ENCODE data around the gene ZZZ3.
"Not testable (repeated sequence)": the region's sequence is repeated elsewhere in the genome, so short reads cannot be mapped to it uniquely, and the experiment has no call there.

ZZZ3 gene

DNA sequence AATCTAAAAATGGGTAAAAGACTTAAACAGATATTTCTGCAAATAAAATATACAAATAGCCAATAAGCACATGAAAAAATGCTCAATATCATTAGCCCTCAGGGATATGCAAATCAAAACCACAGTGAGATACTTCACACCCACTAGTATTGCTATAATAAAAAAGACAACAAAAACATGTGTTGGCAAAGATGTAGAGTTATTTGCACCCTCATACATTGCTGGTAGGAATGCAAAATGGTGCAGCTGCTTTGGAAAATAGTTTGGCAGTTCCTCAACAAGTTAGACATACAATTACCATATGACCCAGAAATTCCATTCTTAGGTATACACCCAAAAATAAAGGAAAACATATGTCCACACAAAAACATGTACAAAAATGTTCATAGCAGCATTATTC, 30.2 kb downstream of the ZZZ3 start:
- no peaks in the 10 kb centered on the region for H3K27me3 ChIP-seq (ENCODE audit: low read depth, low read length)
- H3K27ac ChIP-seq (ENCODE audit: low read length): no peak overlapping the region
- TF ChIP-seq EZH2phosphoT487 (IDR thresholded peaks at IDR 0.05; ENCODE audit: low read depth): no peak
- TF ChIP-seq, protein P1, sequence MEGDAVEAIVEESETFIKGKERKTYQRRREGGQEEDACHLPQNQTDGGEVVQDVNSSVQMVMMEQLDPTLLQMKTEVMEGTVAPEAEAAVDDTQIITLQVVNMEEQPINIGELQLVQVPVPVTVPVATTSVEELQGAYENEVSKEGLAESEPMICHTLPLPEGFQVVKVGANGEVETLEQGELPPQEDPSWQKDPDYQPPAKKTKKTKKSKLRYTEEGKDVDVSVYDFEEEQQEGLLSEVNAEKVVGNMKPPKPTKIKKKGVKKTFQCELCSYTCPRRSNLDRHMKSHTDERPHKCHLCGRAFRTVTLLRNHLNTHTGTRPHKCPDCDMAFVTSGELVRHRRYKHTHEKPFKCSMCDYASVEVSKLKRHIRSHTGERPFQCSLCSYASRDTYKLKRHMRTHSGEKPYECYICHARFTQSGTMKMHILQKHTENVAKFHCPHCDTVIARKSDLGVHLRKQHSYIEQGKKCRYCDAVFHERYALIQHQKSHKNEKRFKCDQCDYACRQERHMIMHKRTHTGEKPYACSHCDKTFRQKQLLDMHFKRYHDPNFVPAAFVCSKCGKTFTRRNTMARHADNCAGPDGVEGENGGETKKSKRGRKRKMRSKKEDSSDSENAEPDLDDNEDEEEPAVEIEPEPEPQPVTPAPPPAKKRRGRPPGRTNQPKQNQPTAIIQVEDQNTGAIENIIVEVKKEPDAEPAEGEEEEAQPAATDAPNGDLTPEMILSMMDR (IDR thresholded peaks at IDR 0.05; ENCODE audit: low read depth, low read length): no peak
- H4K20me1 ChIP-seq (ENCODE audit: insufficient read depth, low read length): 0 out of 2 replicates have a peak, but pooled peaks cover 3% of the 10 kb centered on the region
- no peak overlapping the region for H3K9ac ChIP-seq (ENCODE audit: low read length)
- H3K4me3 ChIP-seq (ENCODE audit: low read length): no peak overlapping the region
- peaks cover 12% of the 10 kb centered on the region for H3K36me3 ChIP-seq (replicated peaks; ENCODE audit: low read depth, low read length)
- H3K79me2 ChIP-seq (ENCODE audit: low read length): peaks cover 65% of the 10 kb centered on the region
- no peaks in the 10 kb centered on the region for H3K9me3 ChIP-seq (ENCODE audit: insufficient read depth, low read length)
- H2AFZ ChIP-seq (ENCODE audit: low read depth, low read length): no peak overlapping the region
- H3K4me2 ChIP-seq (ENCODE audit: low read length): no peak overlapping the region
- no peaks in the 10 kb centered on the region for H3K4me1 ChIP-seq (ENCODE audit: low read length)

DNA sequence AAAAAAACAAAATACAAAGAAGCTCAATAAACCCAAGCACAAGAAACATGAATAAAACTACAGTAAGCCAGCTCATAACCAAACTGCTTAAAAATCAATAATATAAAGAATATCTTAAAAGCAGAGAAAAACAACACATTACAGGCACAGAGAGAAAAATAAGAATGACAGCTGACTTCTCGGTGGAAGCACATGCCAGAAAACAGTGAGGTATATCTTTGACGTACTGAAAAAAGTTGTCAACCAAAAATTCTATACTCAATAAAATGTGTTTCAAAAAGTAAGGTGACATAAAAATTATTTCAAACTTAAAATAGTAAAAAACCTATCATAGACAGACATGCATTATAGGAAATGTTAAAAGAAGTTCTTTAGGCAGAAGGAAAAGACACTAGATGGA, 33.3 kb downstream of the ZZZ3 start:
- TF ChIP-seq, protein P1 (IDR thresholded peaks at IDR 0.05; ENCODE audit: low read depth, low read length): no peak
- no peak for TF ChIP-seq EZH2phosphoT487 (IDR thresholded peaks at IDR 0.05; ENCODE audit: low read depth)
- Histone ChIP-seq H4K20me1 (ENCODE audit: insufficient read depth, low read length) (no peaks in the 10 kb centered on the region), H2AFZ (ENCODE audit: low read depth, low read length) (no peak overlapping the region), H3K27me3 (ENCODE audit: low read depth, low read length) (no peaks in the 10 kb centered on the region), H3K4me3 (ENCODE audit: low read length) (no peak overlapping the region), H3K36me3 (replicated peaks; ENCODE audit: low read depth, low read length) (peaks cover 15% of the 10 kb centered on the region), H3K4me1 (ENCODE audit: low read length) (no peaks in the 10 kb centered on the region), H3K4me2 (ENCODE audit: low read length) (no peak overlapping the region), H3K79me2 (ENCODE audit: low read length) (peaks cover 60% of the 10 kb centered on the region), H3K9me3 (ENCODE audit: insufficient read depth, low read length) (no peaks in the 10 kb centered on the region), H3K27ac (ENCODE audit: low read length) (no peak overlapping the region), H3K9ac (ENCODE audit: low read length) (no peak overlapping the region)

DNA sequence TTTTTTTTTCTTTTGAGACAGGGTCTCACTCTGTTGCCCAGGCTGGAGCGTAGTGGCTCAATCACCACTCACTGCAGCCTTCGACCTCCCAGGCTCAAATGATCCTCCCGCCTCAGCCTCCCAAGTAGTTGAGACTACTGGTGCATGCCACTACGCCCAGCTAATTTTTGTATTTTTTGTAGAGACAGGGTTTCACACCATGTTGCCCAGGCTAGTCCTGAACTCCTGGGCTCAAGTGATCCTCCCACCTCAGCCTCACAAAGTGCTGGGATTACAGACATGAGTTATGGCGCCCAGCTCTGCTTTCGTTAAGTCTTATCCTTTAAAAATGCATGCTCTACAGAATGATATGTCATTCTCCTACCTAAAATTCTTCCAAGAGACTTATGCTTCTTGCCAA, 36.2 kb downstream of the ZZZ3 start:
- H3K4me2 ChIP-seq (ENCODE audit: low read length); H2AFZ ChIP-seq (ENCODE audit: low read depth, low read length); H3K4me1 ChIP-seq (ENCODE audit: low read length); H4K20me1 ChIP-seq (ENCODE audit: insufficient read depth, low read length); H3K27me3 ChIP-seq (ENCODE audit: low read depth, low read length); H3K27ac ChIP-seq (ENCODE audit: low read length); H3K9me3 ChIP-seq (ENCODE audit: insufficient read depth, low read length); H3K4me3 ChIP-seq (ENCODE audit: low read length); H3K9ac ChIP-seq (ENCODE audit: low read length): not testable (repeated sequence)
- Histone ChIP-seq H3K79me2 (ENCODE audit: low read length) (peaks cover 43% of the 10 kb centered on the region), H3K36me3 (replicated peaks; ENCODE audit: low read depth, low read length) (peaks cover 11% of the 10 kb centered on the region)

DNA sequence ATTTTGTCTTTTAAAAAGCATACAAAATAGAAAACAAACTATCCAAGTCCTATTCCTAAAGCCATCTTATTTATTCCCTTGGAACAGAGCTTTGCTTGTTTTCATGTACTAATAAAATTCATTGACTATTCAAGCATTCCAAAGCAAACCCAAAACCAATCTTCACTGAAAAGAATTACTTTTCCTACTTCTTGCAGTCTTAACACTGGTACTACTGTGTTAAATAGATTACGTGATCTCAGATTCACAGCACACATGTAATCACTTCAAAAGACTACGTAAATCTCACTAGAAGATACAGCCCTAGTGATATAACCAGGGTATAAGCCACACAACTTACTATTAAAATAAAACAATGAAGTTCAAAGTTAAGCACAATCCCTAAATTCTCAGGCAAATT, 39.0 kb downstream of the ZZZ3 start:
- no peaks in the 10 kb centered on the region for H3K4me1 ChIP-seq (ENCODE audit: low read length)
- no peaks in the 10 kb centered on the region for H3K27me3 ChIP-seq (ENCODE audit: low read depth, low read length)
- H3K79me2 ChIP-seq (ENCODE audit: low read length): peaks cover 25% of the 10 kb centered on the region
- no peak overlapping the region for H3K4me3 ChIP-seq (ENCODE audit: low read length)
- peaks cover 5% of the 10 kb centered on the region for H3K36me3 ChIP-seq (replicated peaks; ENCODE audit: low read depth, low read length)
- TF ChIP-seq, protein P1 (IDR thresholded peaks at IDR 0.05; ENCODE audit: low read depth, low read length): no peak
- TF ChIP-seq EZH2phosphoT487 (IDR thresholded peaks at IDR 0.05; ENCODE audit: low read depth): no peak
- no peak overlapping the region for H2AFZ ChIP-seq (ENCODE audit: low read depth, low read length)
- H3K27ac ChIP-seq (ENCODE audit: low read length): no peak overlapping the region
- H3K9me3 ChIP-seq (ENCODE audit: insufficient read depth, low read length): no peaks in the 10 kb centered on the region
- H4K20me1 ChIP-seq (ENCODE audit: insufficient read depth, low read length): no peaks in the 10 kb centered on the region
- no peak overlapping the region for H3K4me2 ChIP-seq (ENCODE audit: low read length)
- H3K9ac ChIP-seq (ENCODE audit: low read length): no peak overlapping the region

DNA sequence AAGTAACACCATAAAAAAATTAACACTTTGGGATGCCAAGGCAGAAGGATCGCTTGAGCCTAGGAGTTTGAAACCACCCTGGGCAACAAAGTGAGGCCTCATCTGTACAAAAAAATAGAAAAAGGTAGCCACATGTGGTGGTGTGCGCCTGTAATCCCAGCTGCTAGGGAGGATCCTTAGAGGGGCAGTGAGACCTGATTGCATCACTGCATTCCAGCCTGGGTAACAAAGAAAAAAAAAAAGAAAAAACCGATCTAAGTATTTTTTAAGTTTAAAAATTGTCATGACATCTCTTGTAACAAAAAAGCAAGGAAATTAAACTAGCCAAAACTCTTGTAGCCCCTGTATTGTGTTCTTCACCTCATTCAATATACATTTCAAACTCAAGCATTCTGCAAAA, 39.5 kb downstream of the ZZZ3 start:
- H3K4me2 ChIP-seq (ENCODE audit: low read length): no peak overlapping the region

More for the DNA sequence above, 39.5 kb downstream of the ZZZ3 start:
- H3K9me3 ChIP-seq (ENCODE audit: insufficient read depth, low read length): no peaks in the 10 kb centered on the region
- peaks cover 20% of the 10 kb centered on the region for H3K79me2 ChIP-seq (ENCODE audit: low read length)
- H3K9ac ChIP-seq (ENCODE audit: low read length): no peak overlapping the region
- no peak overlapping the region for H3K27ac ChIP-seq (ENCODE audit: low read length)
- no peaks in the 10 kb centered on the region for H4K20me1 ChIP-seq (ENCODE audit: insufficient read depth, low read length)
- H3K36me3 ChIP-seq (replicated peaks; ENCODE audit: low read depth, low read length): peaks cover 3% of the 10 kb centered on the region
- no peaks in the 10 kb centered on the region for H3K27me3 ChIP-seq (ENCODE audit: low read depth, low read length)
- no peak overlapping the region for H2AFZ ChIP-seq (ENCODE audit: low read depth, low read length)
- TF ChIP-seq, protein P1 (IDR thresholded peaks at IDR 0.05; ENCODE audit: low read depth, low read length): no peak
- TF ChIP-seq EZH2phosphoT487 (IDR thresholded peaks at IDR 0.05; ENCODE audit: low read depth): no peak
- H3K4me1 ChIP-seq (ENCODE audit: low read length): no peaks in the 10 kb centered on the region
- no peak overlapping the region for H3K4me3 ChIP-seq (ENCODE audit: low read length)
